Activated CD8-positive, alpha-beta memory T cell treated with anti-CD3 and anti-CD28 coated beads, Interleukin-2, amount 50 U/mL, for 24 hours (primary cell): ENCODE data around the gene ZDHHC20.

Experiments used
- DNase-seq: peaks from one replicate; pipeline ENCODE4 v3.0.0-alpha.2; 2020; ENCODE audit errors: extremely low read depth

The ZDHHC20 gene, protein sequence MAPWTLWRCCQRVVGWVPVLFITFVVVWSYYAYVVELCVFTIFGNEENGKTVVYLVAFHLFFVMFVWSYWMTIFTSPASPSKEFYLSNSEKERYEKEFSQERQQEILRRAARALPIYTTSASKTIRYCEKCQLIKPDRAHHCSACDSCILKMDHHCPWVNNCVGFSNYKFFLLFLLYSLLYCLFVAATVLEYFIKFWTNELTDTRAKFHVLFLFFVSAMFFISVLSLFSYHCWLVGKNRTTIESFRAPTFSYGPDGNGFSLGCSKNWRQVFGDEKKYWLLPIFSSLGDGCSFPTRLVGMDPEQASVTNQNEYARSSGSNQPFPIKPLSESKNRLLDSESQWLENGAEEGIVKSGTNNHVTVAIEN

GRCh38 chr13:21458813-21459701, at the start of gene ZDHHC20:
TSS of gene ZDHHC20 (minus strand) at chr13:21459303. CDS start at chr13:21459171, 132 bp downstream.
- peak; percentile 66 for DNase-seq

DNA sequence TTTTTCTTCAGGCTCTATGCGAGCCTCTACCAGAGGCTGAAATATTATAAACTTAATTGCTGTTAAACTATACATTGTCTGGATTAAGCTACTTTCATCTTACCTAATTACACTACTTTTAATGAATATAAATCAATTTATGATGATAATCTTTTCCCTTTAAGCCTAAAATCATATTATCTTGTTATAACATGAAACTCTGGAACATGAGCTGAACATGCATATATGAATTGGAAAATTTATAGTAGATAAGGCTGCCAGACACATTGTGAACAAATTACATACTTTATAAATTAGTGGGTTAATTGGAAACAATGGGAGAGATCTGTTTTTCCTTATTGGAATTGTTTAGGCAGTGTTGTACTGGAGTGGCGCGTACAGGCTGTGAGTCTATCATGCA, 45.3 kb upstream of the ZDHHC20 start:
- no peak for DNase-seq

DNA sequence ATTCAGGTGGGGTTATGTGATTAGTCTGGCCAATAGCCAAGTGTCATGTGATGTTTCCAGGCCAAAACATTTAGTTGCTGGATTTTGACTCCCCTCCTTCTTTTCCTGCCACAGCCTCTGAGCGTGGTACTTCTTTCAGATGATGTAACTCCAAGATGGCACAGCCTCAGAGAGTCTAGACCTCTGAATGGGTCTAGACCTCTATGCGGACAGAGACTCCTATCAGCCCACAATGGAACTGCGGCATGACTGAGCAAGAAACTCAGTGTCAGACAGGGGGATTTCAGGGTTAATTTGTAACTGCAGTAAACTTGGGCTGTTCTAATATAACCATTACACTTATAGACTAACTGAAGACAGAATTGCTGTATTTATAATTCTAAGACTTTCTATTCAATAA, 42.6 kb upstream of the ZDHHC20 start:
- DNase-seq, result no peak

DNA sequence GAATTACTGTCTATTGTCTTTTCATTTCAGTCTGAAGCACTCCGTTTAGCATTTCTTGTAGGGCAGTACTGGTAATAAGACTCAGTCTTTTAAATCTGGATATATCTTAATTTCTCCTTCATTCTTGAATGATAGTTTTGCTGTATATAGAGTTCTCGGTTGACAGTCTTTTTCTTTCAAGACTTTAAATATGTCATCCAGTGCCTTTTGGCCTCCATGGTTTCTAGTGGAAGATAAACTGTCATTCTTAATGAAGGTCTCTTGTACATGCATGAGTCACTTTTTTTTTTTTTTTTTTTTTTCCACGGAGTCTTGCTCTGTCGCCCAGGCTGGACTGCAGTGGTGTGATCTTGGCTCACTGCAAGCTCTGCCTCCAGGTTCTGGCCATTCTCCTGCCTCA, 27.2 kb upstream of the ZDHHC20 start:
- no peak for DNase-seq

GRCh38 chr13:21483748-21484147, 24.6 kb upstream of the ZDHHC20 start:
- no peak for DNase-seq

GRCh38 chr13:21481359-21481758, 22.3 kb upstream of the ZDHHC20 start:
- no peak for DNase-seq

DNA sequence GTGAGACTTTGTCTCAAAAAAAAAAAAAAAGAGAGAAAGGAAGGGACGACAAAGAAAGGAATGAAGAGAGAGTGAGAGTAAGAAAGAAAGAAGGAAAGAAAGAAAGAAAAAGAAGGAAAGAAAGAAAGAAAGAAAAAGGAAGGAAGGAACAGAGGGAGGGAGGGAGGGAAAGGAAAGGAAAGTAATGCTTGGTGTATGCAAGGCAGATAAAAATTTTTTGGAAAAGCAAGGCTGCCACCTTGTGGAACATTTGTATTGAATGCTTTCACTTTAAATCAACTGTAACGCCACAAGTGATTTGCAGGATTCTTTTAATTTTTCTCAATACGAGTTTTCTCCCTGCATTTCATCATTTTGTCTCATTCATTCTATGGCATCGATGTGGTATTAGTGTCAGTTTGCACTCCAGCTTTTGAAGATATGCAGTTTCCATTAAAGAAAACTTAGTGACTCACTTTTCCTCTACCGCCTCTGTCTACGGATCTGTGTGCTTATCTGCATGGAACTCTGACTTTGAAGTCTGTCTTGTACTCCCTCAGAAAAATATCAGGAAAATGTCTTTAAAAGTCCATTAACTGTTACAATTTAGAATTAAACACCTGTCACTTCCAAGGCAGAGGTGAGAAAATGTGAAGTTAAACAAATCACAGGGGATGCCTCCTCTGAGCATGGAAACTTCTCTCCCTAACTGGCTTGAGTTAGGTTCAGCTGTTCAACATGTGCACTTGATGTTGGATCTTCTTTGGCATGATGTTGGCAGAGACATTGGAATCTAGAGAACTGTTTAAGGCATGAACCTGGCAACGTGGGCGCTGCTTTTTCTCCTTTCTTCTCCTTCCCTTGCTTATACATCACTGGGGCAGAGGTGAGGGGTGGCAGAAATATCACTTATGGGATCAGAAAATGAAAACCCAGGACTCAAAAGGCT, 20.0 kb upstream of the ZDHHC20 start:
- DNase-seq, result no peak

GRCh38 chr13:21476893-21477472, 17.9 kb upstream of the ZDHHC20 start:
- peak; percentile 60 for DNase-seq

GRCh38 chr13:21475115-21475514, 16.0 kb upstream of the ZDHHC20 start:
- DNase-seq, result no peak

- no peak for DNase-seq
Measured at GRCh38 chr13:21470785-21471184, 11.7 kb upstream of the ZDHHC20 start.

GRCh38 chr13:21466527-21466926, 7.4 kb upstream of the ZDHHC20 start:
- DNase-seq, result no peak

DNA sequence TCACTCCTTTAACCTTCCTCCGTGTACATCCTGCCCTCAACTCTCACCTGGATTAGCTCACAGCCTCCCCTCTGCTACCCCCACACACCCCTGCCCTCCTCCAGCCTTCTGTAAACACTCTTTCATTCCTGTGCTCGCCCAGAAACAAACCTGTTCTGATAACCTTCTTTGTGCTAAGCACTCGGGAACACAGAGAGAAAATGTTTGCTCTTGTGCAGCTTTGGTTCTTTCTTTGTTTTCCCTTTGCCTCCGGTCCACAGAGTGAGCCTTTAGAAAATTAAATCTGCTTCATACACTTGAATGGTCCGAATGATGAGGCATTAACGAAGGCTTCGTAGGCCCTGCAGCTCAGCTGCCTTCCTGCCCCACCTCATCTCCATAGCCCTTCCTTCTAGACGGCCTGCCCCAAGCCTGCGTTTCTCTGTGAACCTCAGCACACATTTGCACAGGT, 6.6 kb upstream of the ZDHHC20 start:
- DNase-seq, result no peak

GRCh38 chr13:21463424-21463823, 4.3 kb upstream of the ZDHHC20 start:
- no peak for DNase-seq

DNA sequence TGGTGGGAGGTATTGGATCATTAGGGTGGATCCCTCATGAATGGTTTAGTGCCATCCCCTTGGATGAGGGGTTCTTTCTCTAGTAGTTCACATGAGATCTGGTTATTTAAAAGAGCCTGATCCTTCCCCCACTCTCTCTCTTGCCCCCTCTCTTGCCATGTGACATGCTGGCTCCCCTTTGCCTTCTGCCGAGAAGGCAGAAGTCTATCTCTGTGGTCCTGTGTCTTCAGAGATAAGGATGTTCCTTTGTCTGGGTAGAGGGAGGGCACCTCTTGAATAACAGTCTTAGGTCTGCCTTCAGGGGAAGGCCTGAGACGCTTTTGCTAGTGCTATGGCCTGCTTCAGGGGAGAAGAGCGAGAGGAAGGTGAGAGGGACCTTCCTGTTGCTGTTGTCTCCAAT, 2.0 kb upstream of the ZDHHC20 start:
- DNase-seq, result no peak

- DNase-seq, result no peak
Measured at GRCh38 chr13:21458451-21458812, 671 bp downstream of the ZDHHC20 start.

GRCh38 chr13:21453387-21454081, 5.6 kb downstream of the ZDHHC20 start:
- DNase-seq, result no peak

GRCh38 chr13:21450936-21451335, 8.2 kb downstream of the ZDHHC20 start:
- no peak for DNase-seq

GRCh38 chr13:21446656-21447055, 12.4 kb downstream of the ZDHHC20 start:
- DNase-seq, result no peak

DNA sequence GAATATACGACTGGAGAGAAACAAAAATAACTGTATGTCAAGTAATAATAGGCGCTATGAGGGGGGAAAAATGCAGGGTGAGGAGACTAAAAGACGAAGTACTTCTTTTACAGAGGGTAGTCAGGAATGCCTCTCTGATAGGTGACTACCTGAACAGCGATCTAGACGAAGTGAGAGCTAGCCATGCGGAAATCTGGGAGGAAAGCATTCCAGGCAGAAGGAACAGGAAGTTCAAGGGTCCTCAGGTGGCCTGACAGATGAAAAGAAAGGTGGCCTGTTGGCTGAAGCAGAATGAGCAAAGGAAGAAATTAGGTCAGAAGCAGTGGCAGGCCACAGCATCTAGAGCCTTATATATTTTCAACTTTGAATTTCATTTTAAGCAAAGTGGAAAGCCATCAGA, 13.3 kb downstream of the ZDHHC20 start:
- DNase-seq, result no peak

DNA sequence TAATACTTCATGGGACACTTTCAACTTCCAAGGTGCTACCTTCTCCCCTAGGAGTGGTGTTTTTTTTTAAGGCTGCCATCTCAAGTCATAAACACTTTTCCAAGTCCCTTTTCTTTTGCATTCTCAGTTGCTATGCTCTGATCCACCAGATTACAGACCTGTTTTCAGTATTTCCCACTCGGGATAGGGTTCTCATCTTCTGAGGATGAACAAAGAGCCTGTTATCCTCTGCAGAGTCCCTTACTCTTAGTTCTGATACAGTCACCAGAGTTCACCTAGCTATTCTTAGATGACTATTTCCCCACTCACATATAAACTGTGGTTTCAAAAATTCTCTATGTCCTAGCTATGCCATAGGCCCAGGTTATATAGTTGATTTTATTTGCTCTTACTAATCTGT, 15.9 kb downstream of the ZDHHC20 start:
- no peak for DNase-seq

DNA sequence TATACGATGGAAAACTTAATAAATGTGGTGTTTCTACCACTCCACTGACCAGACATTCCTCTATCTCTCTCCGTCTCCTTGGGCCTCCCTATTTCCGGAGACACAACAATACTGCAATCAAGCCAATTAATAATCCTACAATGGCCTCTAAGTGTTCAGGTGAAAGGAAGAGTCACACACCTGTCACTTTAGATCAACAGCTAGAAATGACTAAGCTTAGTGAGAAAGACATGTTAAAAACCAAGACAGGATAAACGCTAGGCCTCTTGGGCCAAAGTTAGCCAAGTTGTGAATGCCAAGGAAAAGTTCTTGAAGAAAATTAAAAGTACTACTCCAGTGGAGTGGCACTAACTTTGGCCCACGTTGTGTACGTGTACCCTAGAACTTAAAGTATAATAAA, 22.5 kb downstream of the ZDHHC20 start:
- no peak for DNase-seq
